Fibroblast of skin of scalp (primary cell): ENCODE data around the gene LAMB4.
"Not testable (repeated sequence)": the region's sequence is repeated elsewhere in the genome, so short reads cannot be mapped to it uniquely, and the experiment has no call there.

Experiments
- DNase-seq: peaks from one replicate; pipeline ENCODE4 v3.0.0-alpha.2; 2013

The LAMB4 gene

DNA sequence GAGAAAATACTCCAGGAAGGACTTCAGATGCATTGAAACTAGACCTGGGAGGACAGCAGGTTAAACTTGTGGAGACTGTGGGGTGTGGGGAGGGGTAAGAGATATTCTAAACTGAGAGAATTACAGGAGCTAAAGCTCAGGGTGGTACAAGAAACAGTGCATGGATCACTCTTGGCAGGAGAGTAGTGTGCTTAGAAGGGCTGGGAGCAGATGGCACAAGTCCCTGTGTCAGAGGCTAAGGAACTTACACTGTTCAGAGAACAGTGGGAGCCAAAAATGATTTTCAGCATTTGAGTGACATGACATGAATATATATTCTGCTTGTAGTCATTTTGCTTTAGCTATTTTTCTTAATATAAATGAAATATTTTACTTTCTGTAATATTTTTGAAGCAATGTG, 91.2 kb downstream of the LAMB4 start:
- DNase-seq = no peak

DNA sequence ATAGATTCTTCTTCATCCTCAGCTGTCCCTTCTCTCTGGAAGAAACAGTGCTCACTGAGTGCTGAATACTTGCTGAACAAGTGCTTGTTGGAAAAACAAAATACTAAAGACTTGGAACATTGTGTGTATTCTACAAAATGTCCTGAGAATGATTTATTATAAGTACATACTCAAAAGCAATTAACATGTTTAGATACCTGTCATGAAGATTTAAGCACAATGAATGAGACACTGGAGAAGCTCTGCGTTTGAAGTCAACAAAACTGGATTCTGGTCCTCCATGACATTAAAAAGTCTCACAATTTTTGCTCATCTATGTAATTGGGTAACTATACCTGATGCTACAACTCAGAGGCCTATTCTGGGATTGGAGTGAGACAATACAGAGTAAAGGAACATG, 92.4 kb downstream of the LAMB4 start:
- DNase-seq = no peak

DNA sequence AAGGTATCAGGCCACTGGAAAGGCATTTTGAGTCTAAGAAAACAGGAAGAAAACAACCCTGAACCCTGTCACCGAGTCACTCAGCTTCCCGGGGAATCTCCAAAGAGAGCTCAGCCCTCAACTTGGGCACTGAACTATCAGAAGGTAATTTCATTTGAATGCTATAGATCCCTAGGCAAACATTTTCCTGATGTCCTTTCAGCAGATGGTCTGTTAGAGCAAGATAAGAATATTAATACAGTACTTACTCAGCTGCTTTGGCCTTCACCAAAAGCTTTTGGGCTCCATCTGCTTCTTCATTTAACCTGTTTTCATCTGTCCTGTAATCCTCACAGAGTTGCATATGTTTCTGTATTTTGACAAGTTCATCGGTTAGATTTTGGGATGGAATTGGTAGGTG, 93.0 kb downstream of the LAMB4 start:
- DNase-seq = no peak

DNA sequence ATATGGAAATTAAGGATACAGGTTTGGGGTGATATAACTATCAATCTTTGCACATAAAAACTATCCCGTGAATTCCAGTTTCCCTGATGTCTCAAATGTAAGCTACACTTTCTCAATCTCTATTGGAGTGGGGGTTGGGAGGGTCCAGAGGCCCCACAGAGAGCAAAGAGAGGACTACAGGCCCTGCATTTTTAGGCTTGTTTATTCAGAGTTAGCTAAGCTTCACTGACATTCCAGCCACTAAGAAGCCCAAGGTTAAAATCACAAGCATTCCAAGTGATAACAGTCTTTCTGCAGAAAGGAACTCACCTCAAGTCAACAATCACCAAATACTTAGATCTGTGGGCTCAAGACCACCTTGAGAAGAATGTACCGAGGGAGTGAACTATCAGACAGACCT, 95.6 kb downstream of the LAMB4 start:
- DNase-seq = no peak

DNA sequence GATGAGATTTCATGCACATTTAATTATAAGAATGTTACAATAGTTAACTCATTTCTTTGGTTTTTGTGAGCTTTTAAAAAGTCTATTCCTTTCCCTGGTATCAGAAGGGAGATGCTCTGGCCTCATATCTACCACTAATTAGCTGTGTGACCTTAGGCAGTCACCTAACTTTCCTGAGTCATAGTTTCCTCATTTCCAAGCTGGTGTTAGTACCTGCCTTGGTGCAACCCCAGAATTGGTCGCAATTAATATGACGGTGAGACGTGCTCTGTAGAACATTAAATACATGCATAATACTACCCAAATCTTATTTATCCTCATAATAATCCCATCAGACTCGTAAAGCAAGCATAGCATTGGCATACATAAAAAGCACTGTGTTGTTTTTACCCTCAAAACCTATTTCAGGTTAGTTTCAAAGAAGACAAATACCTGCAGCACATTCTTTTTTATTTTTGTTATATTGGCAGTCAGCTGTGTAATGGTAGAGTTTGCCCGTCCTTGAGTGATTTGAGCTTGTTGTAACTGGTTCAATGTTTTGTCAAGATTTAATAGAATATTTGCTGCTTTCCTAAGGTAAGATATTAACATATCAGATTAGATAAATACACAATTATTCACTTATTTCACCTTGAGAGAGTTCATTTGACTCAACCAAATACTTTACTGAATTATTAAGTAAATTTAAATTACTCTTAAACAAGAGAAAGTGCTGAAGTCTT, 96.2 kb downstream of the LAMB4 start:
- DNase-seq = no peak

DNA sequence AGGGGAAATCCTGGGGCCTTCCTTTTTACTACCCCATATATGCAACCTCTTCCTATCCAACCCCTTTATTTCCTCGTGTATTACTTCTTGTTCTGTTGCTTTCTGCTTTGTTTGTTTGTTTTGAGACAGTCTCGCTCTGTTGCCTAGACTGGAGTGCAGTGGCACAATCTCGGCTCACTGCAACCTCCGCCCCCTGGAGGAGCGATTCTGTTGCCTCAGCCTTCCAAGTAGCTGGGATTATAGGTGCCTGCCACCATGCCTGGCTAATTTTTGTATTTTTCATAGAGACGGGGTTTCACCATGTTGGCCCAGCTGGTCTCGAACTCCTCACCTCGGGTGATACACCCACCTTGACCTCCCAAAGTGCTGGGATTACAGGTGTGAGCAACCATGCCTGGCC, 96.9 kb downstream of the LAMB4 start:
- not testable (repeated sequence) for DNase-seq

DNA sequence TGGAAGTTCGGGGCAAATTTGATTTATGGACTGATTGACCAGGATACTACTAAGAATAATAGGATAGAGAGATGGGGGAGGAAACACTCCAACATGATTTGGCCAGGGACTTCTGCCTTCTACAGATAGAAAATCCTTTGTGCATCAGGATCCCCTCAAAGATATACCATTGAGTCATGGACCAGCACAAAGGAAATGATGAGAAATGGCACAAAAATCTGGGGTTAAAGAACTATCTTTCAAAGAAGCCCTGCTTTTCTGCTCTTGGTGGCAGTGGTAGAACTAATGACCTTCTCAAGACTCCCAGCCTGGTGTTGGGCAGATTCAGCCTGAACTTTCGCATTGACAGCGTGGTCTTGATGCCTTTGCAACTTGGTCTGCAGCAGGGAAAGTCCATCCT, 99.6 kb downstream of the LAMB4 start:
- peak; percentile 66 for DNase-seq

DNA sequence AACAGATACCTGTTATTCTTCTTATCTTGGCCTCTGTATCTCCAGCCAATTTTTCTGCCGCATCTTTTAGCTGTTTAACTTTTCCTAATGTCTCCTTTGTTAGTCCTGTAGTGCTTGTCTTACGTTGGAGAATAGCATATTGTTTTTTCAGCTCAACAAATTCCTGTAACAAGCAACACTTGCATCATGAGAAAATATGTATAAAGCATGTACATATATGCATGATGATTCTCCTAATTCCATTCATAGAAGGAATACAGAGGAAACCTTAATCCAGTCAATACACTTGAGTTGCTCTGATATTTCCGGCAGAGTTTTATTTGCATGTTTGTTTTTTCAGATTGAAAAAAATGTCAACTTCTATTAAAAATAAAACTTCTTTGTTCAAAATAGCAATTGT, 101.1 kb downstream of the LAMB4 start:
- DNase-seq = no peak

DNA sequence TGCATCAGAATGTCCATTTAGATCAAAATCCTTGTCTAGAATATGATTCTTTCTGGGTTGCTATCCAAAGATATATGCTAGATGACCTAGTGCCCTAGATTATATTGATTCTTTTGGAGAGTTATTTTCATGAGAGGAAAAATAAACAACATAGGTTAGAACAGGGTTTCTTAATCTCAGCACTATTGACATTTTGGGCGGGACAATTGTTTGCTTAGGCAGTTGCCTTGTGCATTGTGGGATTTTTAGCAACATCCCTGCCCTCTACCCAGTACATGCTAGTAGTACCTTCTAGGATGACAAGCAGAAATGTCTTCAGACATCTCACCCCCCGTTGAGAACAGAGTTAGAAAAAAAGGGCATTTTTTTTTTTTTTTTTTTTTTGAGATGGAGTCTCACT, 102.0 kb downstream of the LAMB4 start:
- DNase-seq = no peak

DNA sequence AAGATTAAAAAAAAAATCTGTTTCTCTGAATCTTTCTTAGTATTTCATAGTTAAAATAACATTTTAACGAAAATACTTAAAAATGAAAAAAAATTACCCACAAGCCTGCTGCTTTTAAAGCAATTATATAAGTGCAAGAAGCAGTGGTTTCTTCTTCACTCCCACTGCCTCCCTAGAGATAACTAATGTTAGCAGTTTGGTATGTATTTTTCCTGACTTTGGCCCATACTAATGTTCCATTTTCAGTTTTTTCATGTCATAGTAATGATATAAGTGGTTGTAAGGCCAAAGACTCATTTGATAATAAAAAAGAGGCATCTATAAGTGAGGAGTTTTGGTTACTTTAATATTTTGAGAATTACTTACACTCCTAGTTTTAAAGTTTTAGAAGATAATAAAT, 102.9 kb downstream of the LAMB4 start:
- peak; percentile 62 for DNase-seq

DNA sequence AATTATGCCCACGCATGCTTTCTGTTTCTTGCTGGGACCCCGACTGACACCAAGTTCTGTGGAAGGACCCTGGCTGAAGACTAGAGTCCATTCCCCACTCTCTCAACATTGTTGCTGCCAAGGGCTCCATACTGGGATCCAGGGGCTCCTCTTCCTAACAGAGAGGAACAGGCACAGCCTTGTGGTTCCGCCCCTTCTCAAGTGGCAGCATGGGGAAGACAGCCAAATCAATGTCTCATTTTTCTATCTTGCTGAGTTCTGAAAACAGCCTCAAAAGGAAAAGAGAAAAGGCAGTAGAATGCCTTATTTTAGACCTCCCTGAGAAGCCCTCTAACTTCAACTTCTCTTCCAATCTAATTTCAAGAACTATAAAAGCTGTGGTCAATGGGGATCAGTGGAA, 103.5 kb downstream of the LAMB4 start:
- no peak for DNase-seq

DNA sequence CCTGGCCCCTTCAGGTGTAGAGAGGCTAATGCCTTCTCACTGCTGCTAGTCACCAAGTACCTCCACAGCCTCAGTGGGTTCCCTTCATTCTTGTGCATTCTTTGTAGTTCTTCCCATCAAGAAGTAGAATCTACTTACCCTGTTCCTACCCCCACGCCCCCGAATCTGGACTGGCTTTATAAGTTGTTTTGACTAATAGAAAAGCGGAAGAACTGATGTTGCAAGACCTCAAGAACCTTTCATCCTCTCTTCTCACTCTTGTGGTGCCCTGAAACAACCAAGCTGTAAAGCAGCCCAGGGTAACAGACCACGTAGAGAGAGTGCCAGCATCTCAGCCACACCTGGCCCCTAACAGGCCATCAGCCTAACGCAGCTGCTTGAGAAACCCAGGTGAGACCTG, 104.0 kb downstream of the LAMB4 start:
- no peak for DNase-seq

DNA sequence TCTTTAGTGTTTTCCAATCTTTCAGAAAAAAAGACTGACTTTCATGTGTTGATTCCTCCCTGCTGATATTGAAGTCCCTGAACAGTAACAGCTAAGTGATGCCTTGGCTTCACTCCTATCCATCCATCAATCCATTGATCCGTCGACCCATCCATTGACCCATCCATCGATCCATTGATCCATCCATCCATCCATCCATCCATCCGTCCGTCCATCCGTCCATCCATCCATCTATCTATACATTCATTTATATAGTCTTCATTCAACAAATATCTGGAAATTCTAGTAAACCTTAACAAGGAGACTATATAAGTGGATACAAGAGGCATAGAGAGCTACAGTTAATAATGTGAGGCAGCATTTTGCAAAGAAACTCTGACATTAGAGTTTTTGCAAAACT, 105.6 kb downstream of the LAMB4 start:
- DNase-seq = no peak

DNA sequence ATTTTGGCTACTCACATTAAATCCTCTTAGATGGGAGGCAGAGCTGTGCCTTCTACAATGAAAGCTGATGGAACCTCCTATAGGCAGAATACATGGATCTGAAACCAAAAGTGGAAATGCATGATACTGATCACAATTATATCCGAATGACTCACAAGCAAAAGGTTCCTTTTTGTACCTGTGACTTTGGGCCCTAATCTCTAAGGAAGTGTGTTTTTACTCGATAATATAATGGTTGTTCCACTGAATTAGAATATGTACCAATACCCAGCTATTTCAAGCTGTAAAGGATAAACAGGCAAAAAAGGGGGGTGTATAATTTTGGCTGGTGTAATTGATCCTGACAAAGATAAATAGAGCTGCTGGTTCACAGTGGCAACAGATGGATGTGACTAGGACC, 109.6 kb downstream of the LAMB4 start:
- no peak for DNase-seq

DNA sequence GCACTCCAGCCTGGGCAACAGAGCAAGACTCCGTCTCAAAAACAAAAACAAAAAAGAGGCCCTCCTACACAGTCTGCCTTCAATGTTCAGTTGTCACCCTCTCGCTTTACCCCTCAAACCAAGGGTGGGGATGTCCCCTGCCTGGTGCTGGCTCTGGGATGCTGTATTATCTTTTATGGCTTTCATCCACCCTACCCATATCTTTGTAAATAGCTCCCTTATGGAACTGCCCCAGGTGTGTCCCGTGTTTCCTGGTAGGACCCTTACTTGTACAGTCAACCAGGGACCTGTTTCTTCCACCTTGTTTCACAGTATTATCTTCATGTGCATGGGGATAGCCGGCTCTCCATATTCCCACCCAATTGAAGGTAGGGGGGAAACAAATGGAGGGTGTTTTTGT, 111.5 kb downstream of the LAMB4 start:
- DNase-seq = no peak

DNA sequence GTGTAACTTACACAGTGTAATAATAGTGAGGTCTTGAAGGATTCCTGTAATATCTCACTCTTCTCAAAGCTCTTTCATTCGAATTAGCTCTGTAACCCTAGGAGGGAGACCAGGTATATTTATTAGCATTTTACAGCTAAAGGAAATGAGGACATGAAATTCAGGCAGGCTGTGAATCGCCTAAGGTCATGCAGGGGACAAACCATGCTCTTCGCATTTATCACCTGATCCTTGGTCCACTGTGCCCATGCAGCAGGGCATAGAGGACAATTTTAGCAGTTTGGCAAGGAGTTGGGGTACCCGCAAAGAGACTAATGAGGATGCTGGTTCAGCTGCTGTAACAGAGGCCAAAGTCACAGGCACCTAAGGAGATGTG, 112.4 kb downstream of the LAMB4 start:
- DNase-seq = no peak

DNA sequence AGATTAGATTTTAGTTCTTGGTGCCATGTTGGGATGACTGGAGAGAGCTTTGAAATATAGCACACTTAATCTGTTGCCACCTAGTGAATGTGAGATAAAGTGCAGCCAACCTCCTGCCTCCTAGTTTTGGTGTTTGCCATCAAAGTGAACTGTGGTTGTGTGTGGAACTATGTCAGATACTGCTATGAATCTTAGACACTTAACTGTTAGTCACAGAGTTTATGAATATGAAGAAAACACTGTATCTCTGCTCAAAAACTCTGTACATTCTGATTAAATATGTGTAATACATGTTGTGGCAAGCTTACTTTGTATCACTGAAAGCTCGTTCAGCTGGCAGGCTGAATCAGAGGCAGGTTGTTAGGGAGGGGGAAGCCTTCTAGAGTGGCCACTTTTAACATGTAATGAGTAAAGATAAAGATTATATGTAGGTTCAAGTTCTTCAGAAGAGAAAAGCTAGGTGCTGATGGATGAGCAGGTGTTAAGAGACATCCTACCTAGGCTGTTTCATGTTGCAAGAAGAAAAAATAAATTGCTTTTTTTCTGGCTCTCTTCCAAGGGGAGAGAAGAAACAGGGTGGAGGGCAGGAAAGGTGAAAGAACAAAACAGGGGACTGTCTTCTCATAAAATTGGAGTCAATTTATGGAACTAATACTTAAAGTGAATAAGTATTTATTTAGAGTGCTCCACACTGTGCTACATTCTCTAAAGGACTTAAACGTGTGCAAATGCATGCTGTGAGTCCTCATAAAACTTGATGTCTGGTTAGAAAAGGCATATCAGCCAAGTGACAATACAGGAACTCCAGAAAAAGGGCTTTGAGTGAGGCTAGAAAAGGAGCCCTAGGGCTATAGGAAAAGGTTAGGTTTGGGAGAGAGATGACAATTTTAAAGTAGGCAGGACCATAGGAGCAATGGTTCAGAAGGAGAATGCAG, 113.1 kb downstream of the LAMB4 start:
- peak; percentile 58 for DNase-seq

DNA sequence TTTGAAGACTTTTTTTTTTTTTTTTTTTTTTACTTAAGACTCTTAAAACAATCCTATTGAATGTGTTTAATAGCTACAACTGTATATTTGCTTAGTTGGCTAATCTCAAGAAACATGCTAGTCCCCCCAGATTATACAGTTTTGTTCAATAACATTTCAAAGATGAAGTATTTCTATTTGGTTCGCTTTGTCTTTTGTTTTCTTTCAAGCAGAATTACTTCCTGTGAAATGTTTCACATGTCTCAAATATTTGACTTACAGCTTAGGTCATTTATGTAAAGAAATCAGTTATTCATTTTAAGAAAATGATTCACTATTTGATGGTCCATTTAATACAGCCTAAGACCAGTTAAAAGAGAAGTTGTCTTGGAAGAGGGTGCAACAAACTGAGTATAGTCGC, 114.4 kb downstream of the LAMB4 start:
- peak; percentile 64 for DNase-seq

DNA sequence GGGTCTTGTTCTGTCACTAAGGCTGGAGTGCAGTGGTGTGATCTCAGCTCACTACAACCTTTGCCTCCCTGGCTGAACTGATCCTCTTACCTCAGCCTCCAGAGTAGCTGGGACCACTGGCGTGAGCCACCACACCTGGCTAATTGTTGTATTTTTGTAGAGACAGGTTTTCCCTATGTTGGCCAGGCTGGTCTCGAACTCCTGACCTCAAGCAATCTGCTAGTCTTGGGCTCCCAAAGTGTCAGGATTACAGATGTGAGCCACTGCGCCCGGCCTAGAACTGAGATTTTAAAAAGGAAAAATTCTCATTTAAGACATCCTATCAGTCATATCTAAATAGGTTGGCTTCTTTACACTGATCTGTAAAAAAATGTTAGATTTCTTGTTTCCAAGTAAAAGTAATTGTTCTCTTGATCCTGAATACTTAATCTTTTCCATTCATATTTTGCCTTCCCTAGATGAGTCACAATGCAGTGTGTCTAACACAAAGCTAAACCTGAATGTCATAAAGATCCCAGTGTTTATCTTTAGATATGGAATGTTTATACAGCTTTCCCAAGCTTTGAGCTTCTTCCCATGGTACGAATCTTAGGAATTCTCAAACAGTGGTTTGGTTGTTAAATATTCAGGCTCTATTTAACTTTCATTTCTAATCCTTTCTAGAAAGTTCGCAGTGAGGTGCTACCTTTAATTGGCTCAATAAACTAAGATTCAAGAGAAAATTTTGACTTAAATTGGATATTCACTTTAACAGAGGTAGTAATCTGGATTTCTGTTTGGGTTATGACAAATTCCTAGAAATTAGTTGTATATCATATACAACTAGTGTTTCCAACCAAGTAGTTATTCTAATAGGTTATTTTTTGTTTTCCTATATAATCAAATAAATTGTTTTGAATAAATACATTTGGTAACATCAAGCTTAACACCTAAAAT, 115.1 kb downstream of the LAMB4 start:
- peak; percentile 91 for DNase-seq

DNA sequence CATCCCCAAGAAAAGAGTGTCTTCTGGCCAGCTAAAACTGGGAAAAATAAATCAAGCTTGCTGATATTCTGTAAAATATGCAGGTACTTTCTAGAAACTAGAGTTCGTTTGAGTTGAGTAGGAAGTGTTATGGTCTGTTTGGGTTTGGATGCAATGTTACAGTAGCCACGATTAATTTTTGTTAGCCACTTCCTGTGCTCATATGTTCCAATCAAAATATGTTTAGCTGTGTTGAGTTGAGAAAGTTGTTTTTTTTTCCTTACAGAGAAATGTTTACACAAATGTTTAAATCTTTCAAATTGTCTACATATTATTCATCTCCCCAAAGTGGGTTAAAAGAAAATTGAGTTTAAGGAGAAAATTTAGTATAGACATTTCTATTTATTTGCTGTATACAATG, 115.9 kb downstream of the LAMB4 start:
- DNase-seq = peak; percentile 75

DNA sequence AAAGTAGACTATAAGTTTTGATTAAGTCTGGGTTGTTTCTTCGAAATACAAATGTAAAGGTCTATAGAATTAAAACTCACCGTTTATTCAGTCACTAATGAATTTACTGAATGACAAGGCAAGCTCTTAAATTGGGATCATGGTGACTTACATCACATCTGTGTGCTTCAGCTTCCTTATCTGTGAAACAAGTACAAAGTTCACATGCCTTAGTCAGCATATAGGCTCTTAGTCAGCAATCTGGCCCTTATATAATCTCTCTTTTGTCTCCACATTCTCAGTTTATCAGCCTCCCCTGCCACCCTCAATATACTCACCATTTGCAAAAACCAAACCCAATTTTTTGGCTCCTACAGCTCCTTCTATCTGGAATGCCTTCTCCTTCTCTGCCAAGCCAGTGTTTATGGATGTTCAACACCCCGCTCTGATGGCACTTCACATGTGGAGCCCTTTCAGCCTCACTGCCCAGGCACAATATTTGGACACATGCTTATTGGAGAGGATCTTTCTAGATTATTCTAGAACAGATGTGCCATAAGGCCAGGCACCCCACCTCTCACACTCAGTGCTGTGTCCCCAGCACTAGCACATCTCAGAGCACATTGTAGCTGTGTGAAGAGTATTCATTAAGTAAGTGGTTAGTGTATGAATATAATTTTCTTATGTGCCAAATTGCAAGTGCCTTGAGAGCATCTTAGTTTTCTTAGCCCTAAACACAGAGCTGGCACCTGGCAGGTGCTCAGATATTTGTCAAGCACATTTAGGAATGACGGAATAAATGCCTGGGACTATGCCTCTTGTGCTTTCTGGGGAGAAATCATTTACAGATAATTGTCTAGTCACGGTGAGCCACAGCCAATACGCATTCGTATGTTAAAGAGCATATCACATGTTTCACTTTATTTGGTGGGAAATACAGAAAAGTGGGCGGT, 117.4 kb downstream of the LAMB4 start:
- peak; percentile 25 for DNase-seq

DNA sequence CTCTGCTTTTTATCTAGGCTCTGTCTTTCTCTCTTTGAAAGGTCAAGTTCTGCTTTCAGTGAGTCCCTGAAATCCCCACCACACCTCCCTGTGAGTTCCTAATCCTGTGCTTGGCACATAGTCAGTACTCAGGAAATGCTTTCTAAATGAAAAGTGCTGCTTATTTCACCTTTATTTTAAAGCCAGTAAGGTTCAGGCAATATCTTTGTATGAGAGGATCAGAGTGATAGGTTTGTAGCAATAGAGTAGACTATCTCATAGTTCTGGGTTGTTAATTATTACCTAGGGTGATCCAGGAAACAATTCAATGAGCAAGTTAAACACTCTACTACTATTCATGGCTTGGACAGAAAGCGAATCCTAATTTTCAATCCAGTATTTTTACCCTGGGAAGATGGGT, 119.8 kb downstream of the LAMB4 start:
- no peak for DNase-seq
